ENCODE results near the gene CRP. TPM values are rescaled to one million over a fixed set of nuclear protein-coding genes. Genes with fewer than 3 reads are reported as not detected.
"Not testable (repeated sequence)": the region's sequence is repeated elsewhere in the genome, so short reads cannot be mapped to it uniquely, and the experiment has no call there.

The CRP gene
- total and polyA plus RNA-seq, 2 of the 4 experiments (the other 2 are of a cell fraction): not detected

DNA sequence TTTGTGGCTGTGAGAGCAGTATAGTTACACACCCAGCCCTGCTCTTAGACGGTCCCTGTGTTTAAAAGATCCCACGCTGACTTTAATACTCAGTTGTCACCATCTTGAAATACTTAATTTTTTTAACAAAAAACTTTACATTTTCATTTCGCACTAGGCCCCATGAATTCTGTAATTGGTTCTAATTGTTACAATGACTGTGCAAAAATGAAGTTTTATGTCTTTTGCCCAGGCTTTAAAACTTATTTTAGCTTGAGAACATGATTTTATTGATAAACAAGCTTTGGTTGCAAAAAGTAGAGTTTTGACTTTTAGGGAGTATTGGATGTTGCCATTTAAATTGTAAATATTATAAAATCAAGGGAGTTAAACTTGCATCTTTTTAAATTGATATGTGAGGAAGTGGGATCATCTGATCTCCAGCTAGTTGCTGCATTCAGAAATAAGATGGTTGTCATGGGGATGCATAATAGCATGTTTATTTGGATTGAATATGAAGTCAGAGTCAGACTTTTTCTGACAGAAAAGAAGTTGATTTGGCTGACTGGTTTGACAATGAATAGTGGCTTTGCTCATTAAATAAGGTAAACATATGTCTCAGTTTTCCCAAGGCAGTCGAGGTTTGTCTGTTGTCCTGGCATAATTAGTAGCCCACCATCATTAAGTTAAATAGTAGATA lies 23.0 kb upstream of the CRP start:
- no peak overlapping the region for H3K4ac ChIP-seq (ENCODE audit: low read depth, low read length)
- no peak overlapping the region for H3K18ac ChIP-seq (ENCODE audit: low read depth, low read length)
- no peak overlapping the region for H2BK20ac ChIP-seq (ENCODE audit: low read depth, low read length)
- no peak for DNase-seq
- no peaks in the 10 kb centered on the region for H3K9me1 ChIP-seq (ENCODE audit: insufficient read depth, low read length)
- H3K14ac ChIP-seq (replicated peaks; ENCODE audit: low read depth, low read length): no peak overlapping the region
- no peak overlapping the region for H2BK120ac ChIP-seq (ENCODE audit: low read depth, low read length)
- no peak overlapping the region for H3K4me2 ChIP-seq (ENCODE audit: low read depth, low read length)
- H3K27ac ChIP-seq (ENCODE audit: insufficient read depth, low read length): no peak overlapping the region
- ChIA-PET POLR2A (ENCODE audit: unreplicated experiment) (no interaction called here), CTCF (no interaction called here)
- H3K56ac ChIP-seq (ENCODE audit: extremely low read depth, insufficient read depth, low read length): no peak overlapping the region
- H3K9me3 ChIP-seq (ENCODE audit: control insufficient read depth, insufficient read depth, low read length): no peaks in the 10 kb centered on the region
- no peak overlapping the region for H2AFZ ChIP-seq (replicated peaks; ENCODE audit: low read length, poor library complexity)
- no peak overlapping the region for H4K5ac ChIP-seq (ENCODE audit: low read depth, low read length)
- no peak overlapping the region for H3K4me3 ChIP-seq (ENCODE audit: insufficient read depth, low read depth, low read length)
- no peaks in the 10 kb centered on the region for H3K4me1 ChIP-seq (ENCODE audit: control insufficient read depth, insufficient read depth, low read length)
- no CpG with 5 or more reads among the region's 4 CpGs for WGBS, 2 experiments (ENCODE audit: extremely low coverage in 2 of 2, insufficient read length in 1 of 2)
- TF ChIP-seq RFX5 (IDR thresholded peaks at IDR 0.05; ENCODE audit: low read depth, low read length) (no peak), NFE2L2 (IDR thresholded peaks at IDR 0.05; ENCODE audit: low read depth, low read length) (peak; percentile 65)
- H4K20me1 ChIP-seq (ENCODE audit: insufficient read depth, low read length): no peaks in the 10 kb centered on the region
- H4K91ac ChIP-seq (ENCODE audit: insufficient read depth, low read depth, low read length): no peak overlapping the region
- H3K27me3 ChIP-seq (ENCODE audit: control insufficient read depth, insufficient read depth, low read length): no peaks in the 10 kb centered on the region
- no peaks in the 10 kb centered on the region for H3K79me1 ChIP-seq (ENCODE audit: low read depth in 1 of 2, low read length in 2 of 2)
- H2BK5ac ChIP-seq (ENCODE audit: low read depth, low read length, poor library complexity, severe bottlenecking): no peak overlapping the region
- H2AK9ac ChIP-seq (replicated peaks; ENCODE audit: low read depth, low read length, poor library complexity): no peak overlapping the region
- ATAC-seq (ENCODE audit: low read depth): no peak
- no peak overlapping the region for H2AK5ac ChIP-seq (ENCODE audit: low read depth, low read length)
- no TSS peak for BruUV-seq (replicated peaks)
- H3K9ac ChIP-seq (ENCODE audit: low read depth, low read length): no peak overlapping the region
- intact Hi-C loops (cut with micrococcal nuclease) (no loop called here), in situ Hi-C loops (cut with MboI; ENCODE audit: low sequenced_read_pairs) (no loop called here), dilution Hi-C loops (cut with HindIII; ENCODE audit: low sequenced_read_pairs, unreplicated experiment) (no loop called here)
- no peak overlapping the region for H2BK15ac ChIP-seq (ENCODE audit: low read depth, low read length)
- no peak overlapping the region for H3K23ac ChIP-seq (ENCODE audit: low read depth, low read length)
- H3K36me3 ChIP-seq (ENCODE audit: control insufficient read depth, insufficient read depth, low read length): no peaks in the 10 kb centered on the region
- H4K8ac ChIP-seq (ENCODE audit: low read depth in 2 of 2, low read length in 2 of 2): no peak overlapping the region

- H2BK120ac ChIP-seq (ENCODE audit: low read depth, low read length); H3K36me3 ChIP-seq (ENCODE audit: control insufficient read depth, insufficient read depth, low read length); H3K9me3 ChIP-seq (ENCODE audit: control insufficient read depth, insufficient read depth, low read length); H3K79me1 ChIP-seq (ENCODE audit: low read depth in 1 of 2, low read length in 2 of 2); H3K18ac ChIP-seq (ENCODE audit: low read depth, low read length); H4K91ac ChIP-seq (ENCODE audit: insufficient read depth, low read depth, low read length); H3K27me3 ChIP-seq (ENCODE audit: control insufficient read depth, insufficient read depth, low read length); CTCF ChIA-PET; H2BK20ac ChIP-seq (ENCODE audit: low read depth, low read length); H4K20me1 ChIP-seq (ENCODE audit: insufficient read depth, low read length); H2AFZ ChIP-seq (replicated peaks; ENCODE audit: low read length, poor library complexity); H4K5ac ChIP-seq (ENCODE audit: low read depth, low read length); H2AK5ac ChIP-seq (ENCODE audit: low read depth, low read length); H3K23ac ChIP-seq (ENCODE audit: low read depth, low read length); H3K14ac ChIP-seq (replicated peaks; ENCODE audit: low read depth, low read length); H3K9ac ChIP-seq (ENCODE audit: low read depth, low read length); H2BK5ac ChIP-seq (ENCODE audit: low read depth, low read length, poor library complexity, severe bottlenecking); H4K8ac ChIP-seq (ENCODE audit: low read depth in 2 of 2, low read length in 2 of 2); POLR2A ChIA-PET (ENCODE audit: unreplicated experiment); H3K9me1 ChIP-seq (ENCODE audit: insufficient read depth, low read length); H3K4ac ChIP-seq (ENCODE audit: low read depth, low read length); intact Hi-C loops (cut with micrococcal nuclease); DNase-seq; dilution Hi-C loops (cut with HindIII; ENCODE audit: low sequenced_read_pairs, unreplicated experiment); ATAC-seq (ENCODE audit: low read depth); H3K4me1 ChIP-seq (ENCODE audit: control insufficient read depth, insufficient read depth, low read length); H2BK15ac ChIP-seq (ENCODE audit: low read depth, low read length); H3K4me3 ChIP-seq (ENCODE audit: insufficient read depth, low read depth, low read length); H2AK9ac ChIP-seq (replicated peaks; ENCODE audit: low read depth, low read length, poor library complexity); in situ Hi-C loops (cut with MboI; ENCODE audit: low sequenced_read_pairs); H3K56ac ChIP-seq (ENCODE audit: extremely low read depth, insufficient read depth, low read length); H3K4me2 ChIP-seq (ENCODE audit: low read depth, low read length); H3K27ac ChIP-seq (ENCODE audit: insufficient read depth, low read length); BruUV-seq (replicated peaks): not testable (repeated sequence)
- WGBS, 2 experiments (ENCODE audit: extremely low coverage in 2 of 2, insufficient read length in 1 of 2): no CpG with 5 or more reads among the region's 6 CpGs
Observed at GRCh38 chr1:159723188-159723587, 8.8 kb upstream of the CRP start.

Measured in IMR-90 (cell line).